Pancreas (tissue), 10 donors: ENCODE results near the gene NFYC. TPM values are rescaled to one million over a fixed set of nuclear protein-coding genes. Genes with fewer than 3 reads are reported as not detected.

ENCODE experiments used
- ATAC-seq, 4 donors: fragments of 200-7000 bp; cut with Tn5 transposase; one replicate each; pipeline versions ENCODE4 v1.8.0 to v1.9.1; 2020; ENCODE audit warnings: mild to moderate bottlenecking in 4 of 4, moderate library complexity in 4 of 4
- DNase-seq, 6 donors: peaks; one replicate each; pipeline ENCODE4 v3.0.0-alpha.2; 2020
- FAIRE-seq: peaks from 2 replicates; lab custom pipeline; 2012; peaks lifted over from hg19 to GRCh38; lab: Jason Lieb, UNC
- H3K27ac ChIP-seq, 4 donors: fragments of 200-600 bp; sonication (generic); 1 replicate in 3 of 4; 2 replicates in 1 of 4; pipeline versions ENCODE4 v1.5.0 to v1.8.0; 2020
- H3K27me3 ChIP-seq, 4 donors: fragments of 200-600 bp; one replicate each; pipeline ENCODE4 v1.8.0; 2021
- H3K36me3 ChIP-seq, 3 donors: fragments of 200-600 bp; sonication (generic) in 1 of 3; one replicate each; pipeline versions ENCODE4 v1.5.0 to v1.8.0; 2020 to 2021
- H3K4me1 ChIP-seq, 3 donors: fragments of 200-600 bp; one replicate each; pipeline ENCODE4 v1.8.0; 2021
- H3K4me3 ChIP-seq, 4 donors: fragments of 200-600 bp; sonication (generic) in 2 of 4; one replicate each; pipeline versions ENCODE4 v1.5.0 to v1.8.0; 2020 to 2021
- H3K9me3 ChIP-seq, 4 donors: fragments of 200-600 bp; one replicate each; pipeline ENCODE4 v1.8.0; 2021
- CTCF ChIP-seq, 4 donors: fragments of 200-600 bp; sonication (generic) in 3 of 4; IDR thresholded peaks; one replicate each; pipeline versions ENCODE4 v1.5.0 to v1.8.0; 2021; ENCODE audit warnings: antibody characterized with exemption in 4 of 4
- WGBS, 2 donors: extraction: QIAGEN DNeasy Blood & Tissue Kit; methylation state at CpG; one replicate each; pipeline ENCODE4 v1.1.7; 2013; 5-methylcytosine and 5-hydroxymethylcytosine counted together
- intact Hi-C, 3 donors: fragments of 100-400 bp; cut with DNase I; formaldehyde crosslinking; loops; one replicate each; pipeline versions ENCODE4 v1.11.1 to v1.14.2; 2022
- polyA plus RNA-seq, 2 donors: library from polyadenylated mRNA; stranded (reverse); fragments of 200-250 nt; gene quantifications; one replicate each; pipeline ENCODE4 v1.2.3, GENCODE V29; 2013
- total RNA-seq, 6 donors: library from RNA; stranded (reverse); fragmentation: NEBNext Ultra II Directional in 4 of 6; extraction: Animal tissue kit (Norgen Biotek cat#: 25700) in 4 of 6; gene quantifications; one replicate each; pipeline versions ENCODE4 v1.2.1 to v1.2.4, GENCODE V29; 2021 to 2023
- donor health status: healthy with polysubstance abuse.
- donor health status: DM: no; HTN: no; CAD: no; lungs with moderate emphysema.
- donor health status: DM: no; HTN: no; CAD: no.
- donor health status: control.
- donor health status: control.
- donor health status: Bipolar disorder and iron deficiency.
- donor health status: DM: yes; HTN: yes; CAD: no.
- donor health status: DM: no; HTN: no; CAD: no.
- donor health status: DM: no; HTN: no; CAD: no.
- donor health status: DM: yes; HTN: yes; CAD: no.

Gene NFYC
- total and polyA plus RNA-seq, 8 donors: 21.3 to 39.6 (median 28.2) TPM

GRCh38 chr1:40789661-40790430 lies 98.3 kb downstream of the NFYC start:
- FAIRE-seq: no peak
- Histone ChIP-seq H3K27ac (no peak overlapping the region), H3K9me3 (no peaks in the 10 kb centered on the region), H3K27me3 (no peaks in the 10 kb centered on the region), H3K4me1 (no peaks in the 10 kb centered on the region), H3K4me3 (no peak overlapping the region), H3K36me3 (no peaks in the 10 kb centered on the region)
- intact Hi-C loops: no loop called here
- peak in 1 of 6 donors; percentile 7 for DNase-seq
- no peak for TF ChIP-seq CTCF (IDR thresholded peaks at IDR 0.05)
- peak in 2 of 4 donors; percentile 22 to 35 for ATAC-seq
- WGBS, 2 donors: 78 to 86% methylated on average over 13 of the region's 13 CpGs

GRCh38 chr1:40792036-40792435 lies 100.5 kb downstream of the NFYC start:
- Histone ChIP-seq H3K9me3 (no peaks in the 10 kb centered on the region), H3K27me3 (no peaks in the 10 kb centered on the region), H3K4me1 (no peaks in the 10 kb centered on the region), H3K36me3 (no peaks in the 10 kb centered on the region), H3K4me3 (no peak overlapping the region), H3K27ac (no peak overlapping the region)
- peak in 1 of 6 donors; percentile 21 for DNase-seq
- 79 to 82% methylated on average over 7 of the region's 7 CpGs for WGBS, 2 donors
- ATAC-seq: no peak
- no peak for FAIRE-seq
- intact Hi-C loops: no loop called here
- no peak for TF ChIP-seq CTCF (IDR thresholded peaks at IDR 0.05)

GRCh38 chr1:40793617-40794016 lies 102.1 kb downstream of the NFYC start:
- WGBS, 2 donors: 85 to 88% methylated on average over 3 of the region's 3 CpGs
- intact Hi-C loops: no loop called here
- FAIRE-seq (no peak), DNase-seq (peak in 1 of 6 donors; percentile 2), ATAC-seq (no peak)
- Histone ChIP-seq H3K36me3 (no peaks in the 10 kb centered on the region), H3K27ac (no peak overlapping the region), H3K9me3 (no peaks in the 10 kb centered on the region), H3K4me3 (no peak overlapping the region), H3K4me1 (no peaks in the 10 kb centered on the region), H3K27me3 (no peaks in the 10 kb centered on the region)
- no peak for TF ChIP-seq CTCF (IDR thresholded peaks at IDR 0.05)

- WGBS, 2 donors: 85 to 95% methylated on average over 4 of the region's 4 CpGs
- no peak overlapping the region for H3K4me3 ChIP-seq
- no peak for ATAC-seq
These were observed 102.5 kb downstream of the NFYC start for GRCh38 chr1:40794048-40794447.

More at GRCh38 chr1:40794048-40794447, 102.5 kb downstream of the NFYC start:
- Histone ChIP-seq H3K27ac (no peak overlapping the region), H3K9me3 (no peaks in the 10 kb centered on the region), H3K27me3 (no peaks in the 10 kb centered on the region), H3K4me1 (no peaks in the 10 kb centered on the region), H3K36me3 (no peaks in the 10 kb centered on the region)
- no peak for TF ChIP-seq CTCF (IDR thresholded peaks at IDR 0.05)
- FAIRE-seq (no peak), DNase-seq (peak in 1 of 6 donors; percentile 14)
- intact Hi-C loops: no loop called here
